NCI-H524 (cell line): ENCODE measurements around the gene CRYBB3.
A peak's percentile ranks its signal among the peaks of the same experiment; 100 is the strongest.

Source experiments
- DNase-seq, 2 experiments: peaks; one replicate each; lab custom pipeline; 2025; lab: John Stamatoyannopoulos, UW

CRYBB3 gene

DNA sequence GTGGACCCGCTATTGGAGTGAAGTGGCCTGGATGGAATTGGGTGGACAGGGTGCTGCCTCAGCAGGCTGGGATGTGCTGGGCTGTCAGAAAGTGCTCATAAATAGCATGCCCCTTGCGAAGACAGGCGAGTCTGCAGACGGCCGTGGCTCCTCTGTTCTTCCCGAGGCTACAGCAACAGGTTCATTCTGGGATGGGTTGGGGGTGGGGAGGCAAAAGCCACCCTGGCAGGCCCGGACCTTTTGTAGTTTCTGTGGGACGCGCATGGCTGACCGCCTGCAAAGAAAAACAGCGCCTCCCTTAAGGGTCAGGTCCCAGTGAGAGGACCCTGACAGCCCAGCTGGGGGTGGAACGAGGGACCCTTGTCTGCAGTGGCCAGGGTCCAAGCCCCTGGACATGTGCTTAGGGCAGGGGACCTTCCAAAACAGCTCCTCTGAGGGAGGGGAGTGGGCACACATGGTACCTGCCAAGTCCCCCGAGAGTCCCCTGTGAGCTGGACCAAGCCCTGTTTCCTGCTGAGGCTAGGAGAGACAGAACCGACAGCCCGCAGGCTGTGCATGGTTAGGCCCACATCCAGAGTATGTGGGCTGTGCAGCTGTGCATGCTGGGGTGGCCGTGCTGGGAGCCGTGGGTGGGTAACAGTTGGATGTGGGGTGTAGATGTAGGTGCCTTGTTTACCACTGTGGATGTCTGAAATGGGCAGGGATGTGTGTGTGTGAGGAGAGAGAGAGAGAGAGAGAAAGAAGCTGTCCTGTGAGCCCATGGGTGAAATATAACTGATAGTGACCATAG is at the start of gene CRYBB3:
TSS of gene CRYBB3 (plus strand) at position 128 of the 790 bp plus-strand sequence. CDS start 1,539 bp downstream, outside the sequence.
- no peak for DNase-seq

GRCh38 chr22:25153961-25154666 is 45.5 kb upstream of the CRYBB3 start:
- DNase-seq = no peak

GRCh38 chr22:25154667-25154999 is 45.0 kb upstream of the CRYBB3 start:
- DNase-seq = no peak

GRCh38 chr22:25156736-25157135 is 42.9 kb upstream of the CRYBB3 start:
- no peak for DNase-seq

- no peak for DNase-seq
Observed at GRCh38 chr22:25159028-25159427, 40.6 kb upstream of the CRYBB3 start.

DNA sequence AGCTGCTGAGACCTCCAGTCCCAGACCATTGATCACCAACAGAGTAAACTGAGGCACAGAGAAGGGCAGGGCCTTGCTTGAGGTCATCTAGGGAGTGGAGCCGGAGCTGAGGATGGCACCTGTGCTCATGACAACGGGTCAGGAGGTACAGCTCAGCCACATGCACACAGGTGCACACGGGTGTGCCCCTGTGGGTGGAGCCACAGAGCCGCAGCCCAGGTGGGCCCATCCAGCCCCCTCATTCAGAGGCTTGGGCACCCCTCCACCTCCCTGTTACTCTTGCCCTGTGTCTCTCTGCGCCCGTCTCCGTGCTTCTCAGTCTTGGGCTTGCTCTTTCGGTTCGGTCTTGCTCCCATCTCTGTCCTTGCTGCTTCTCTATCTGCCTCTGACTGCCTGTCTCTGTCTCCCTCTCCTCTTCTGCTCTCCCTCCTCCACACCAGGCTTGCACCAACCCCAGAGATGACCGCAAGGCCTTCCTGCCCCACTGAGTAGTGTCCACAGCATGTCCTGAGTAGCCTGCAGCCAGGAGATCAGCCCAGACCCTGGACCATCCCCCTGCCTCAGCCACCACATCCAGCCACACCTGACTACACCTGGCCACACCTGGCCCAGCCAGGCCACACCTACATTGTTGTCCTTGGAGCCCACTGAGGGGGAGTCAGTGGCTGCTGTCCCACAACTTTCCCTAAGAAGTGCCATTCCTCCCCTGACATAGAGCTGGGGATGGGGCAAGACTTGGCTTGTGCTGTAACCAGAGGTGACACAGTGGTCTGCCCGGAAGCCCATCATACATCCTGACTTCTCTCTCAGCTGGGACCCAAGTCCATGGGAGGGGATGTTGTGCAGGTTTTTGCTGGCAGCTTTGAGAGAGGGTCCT is 39.3 kb upstream of the CRYBB3 start:
- no peak for DNase-seq

GRCh38 chr22:25161017-25161915 is 38.4 kb upstream of the CRYBB3 start:
- no peak for DNase-seq

DNA sequence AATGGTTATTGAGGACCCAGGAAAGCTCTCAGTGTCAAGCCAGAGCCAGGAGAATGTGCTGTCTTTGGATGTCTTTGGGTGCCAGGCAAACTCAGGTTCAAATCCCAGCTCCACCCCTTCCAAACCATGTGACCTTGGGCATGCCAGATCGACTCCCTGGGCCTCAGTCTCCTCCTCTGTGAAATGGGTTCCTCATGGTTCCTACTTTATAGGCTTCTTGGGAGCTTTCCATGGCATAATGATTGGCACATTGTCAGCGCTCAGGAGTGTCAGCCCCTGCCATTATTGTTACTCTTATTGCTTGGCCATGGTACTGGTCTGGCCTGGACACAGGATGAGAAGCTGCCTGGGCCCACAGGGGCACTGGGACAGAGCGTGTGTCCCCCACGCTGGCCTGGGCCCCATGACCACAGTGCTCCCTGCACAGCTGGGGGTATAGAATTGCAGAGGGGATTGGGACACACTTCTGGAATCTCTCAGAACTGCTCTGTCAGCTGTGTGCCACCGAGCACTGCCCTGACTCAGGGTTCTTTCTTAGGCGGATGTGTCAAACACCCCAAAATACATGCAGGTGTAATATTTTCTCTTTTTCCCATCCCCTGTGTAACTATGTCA is 37.6 kb upstream of the CRYBB3 start:
- no peak for DNase-seq

- no peak for DNase-seq
Observed at GRCh38 chr22:25162561-25162960, 37.1 kb upstream of the CRYBB3 start.

DNA sequence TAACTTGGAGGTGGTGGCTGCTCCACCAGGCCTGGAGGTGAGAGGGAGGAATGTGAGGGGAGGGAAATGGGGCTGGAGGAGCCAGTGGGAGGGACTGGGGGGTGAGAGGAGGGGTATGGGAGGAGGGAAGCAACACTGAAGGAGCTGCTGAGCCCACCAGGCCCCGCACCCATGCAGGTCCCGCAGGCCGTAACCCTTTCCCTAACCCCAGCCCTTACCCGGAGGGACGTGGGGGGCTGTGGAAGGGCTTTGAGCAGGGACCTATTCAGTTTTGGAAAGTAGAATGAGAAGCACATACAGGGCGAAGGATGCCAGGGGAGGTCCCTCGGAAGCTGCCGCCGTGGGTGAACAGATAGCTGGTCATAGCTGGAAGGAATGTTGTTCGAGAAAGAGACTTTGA is 33.9 kb upstream of the CRYBB3 start:
- no peak for DNase-seq

GRCh38 chr22:25166266-25167040 is 33.2 kb upstream of the CRYBB3 start:
- DNase-seq = no peak

GRCh38 chr22:25167082-25167481 is 32.6 kb upstream of the CRYBB3 start:
- DNase-seq = no peak

DNA sequence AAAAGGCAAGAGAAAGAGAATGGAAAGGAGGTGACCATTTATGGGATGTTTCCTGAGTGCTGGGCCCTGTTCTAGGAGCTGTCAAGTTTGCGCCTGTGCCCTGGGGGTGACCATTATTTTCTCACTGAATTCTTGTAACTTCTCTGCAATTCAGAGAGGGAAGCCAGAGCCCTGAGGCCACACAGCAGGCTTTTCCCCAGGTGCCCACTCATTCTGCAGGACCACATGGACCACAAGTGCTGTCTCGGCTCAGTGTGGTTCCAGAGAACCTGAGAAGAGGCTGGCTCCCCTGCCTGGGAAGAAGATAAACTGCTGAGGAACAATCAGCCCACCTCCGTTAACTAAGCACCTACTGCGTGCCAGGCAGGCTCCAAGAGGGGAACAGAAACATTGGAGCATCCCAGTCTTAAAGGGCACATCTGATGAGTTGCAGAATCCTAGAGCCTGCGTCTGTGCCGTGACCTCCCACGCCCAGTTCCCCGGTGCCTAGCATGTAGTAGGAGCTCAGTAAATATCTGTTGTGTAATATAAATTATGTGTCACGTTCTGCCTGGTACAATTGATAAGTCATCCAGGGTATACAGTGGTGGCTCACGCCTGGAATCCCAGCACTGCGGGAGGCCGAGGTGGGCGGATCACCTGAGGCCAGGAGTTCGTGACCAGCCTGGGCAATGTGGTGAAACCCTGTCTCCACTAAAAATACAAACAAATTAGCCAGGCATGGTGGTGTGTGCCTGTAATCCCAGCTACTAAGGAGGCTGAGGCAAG is 31.6 kb upstream of the CRYBB3 start:
- DNase-seq = no peak

- no peak for DNase-seq
Observed at GRCh38 chr22:25169278-25170031, 30.2 kb upstream of the CRYBB3 start.

- DNase-seq = no peak
Observed at GRCh38 chr22:25170426-25170980, 29.2 kb upstream of the CRYBB3 start.

DNA sequence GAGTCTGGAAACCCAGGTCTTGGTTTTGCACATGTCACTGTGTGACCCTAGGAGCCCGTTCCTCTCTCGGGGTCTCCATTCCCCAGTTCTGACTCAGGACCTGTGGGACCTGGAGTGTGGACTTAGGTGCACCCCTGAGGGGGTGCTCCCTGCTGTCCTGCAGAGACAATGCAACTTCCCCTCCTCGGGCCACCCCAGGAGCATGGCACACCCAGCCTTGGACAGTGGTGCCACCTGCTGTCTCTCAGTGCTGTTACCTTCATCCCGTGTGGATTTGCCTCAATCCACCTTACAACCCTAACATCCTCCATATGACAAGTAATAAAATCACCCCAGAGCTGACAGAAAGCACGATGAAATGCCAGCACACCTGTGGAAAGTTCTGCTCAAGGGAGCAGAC is 27.5 kb upstream of the CRYBB3 start:
- DNase-seq = peak in 1 of 2 experiments; percentile 28

DNA sequence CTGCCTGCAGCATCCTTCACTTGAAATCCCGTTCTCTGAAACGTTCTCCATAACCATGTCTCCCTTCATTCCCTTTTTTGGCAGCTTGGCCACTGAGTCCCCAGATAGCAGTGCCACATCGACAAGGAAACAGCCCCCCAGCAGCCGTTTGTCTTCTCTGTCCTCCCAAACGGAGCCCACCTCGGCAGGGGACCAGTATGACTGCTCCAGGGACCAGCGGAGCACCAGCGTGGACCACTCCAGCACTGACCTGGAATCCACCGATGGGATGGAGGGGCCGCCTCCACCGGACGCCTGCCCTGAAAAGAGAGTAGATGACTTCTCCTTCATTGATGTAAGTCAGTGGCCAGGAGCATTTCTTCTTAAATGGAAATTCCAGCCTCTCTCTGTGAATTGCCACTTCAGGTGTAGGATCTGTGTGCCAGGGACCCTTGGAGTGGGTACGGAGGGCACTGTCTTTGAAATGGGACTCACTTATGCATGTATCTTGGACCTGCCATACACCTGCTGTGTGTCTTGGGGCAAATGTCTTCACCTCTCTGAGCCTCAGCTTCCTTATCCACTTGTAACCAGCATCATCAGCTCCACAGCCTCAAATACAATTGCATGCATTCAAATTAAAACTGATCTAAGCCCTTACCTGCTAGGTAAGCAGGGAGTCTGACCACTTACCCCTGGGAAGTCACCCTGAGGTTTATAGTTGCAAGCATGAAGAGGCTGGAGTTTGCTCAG is 25.3 kb upstream of the CRYBB3 start:
- no peak for DNase-seq
